GM19438 (cell line): ENCODE results near the gene MYO7B.
A peak's percentile ranks its signal among the peaks of the same experiment; 100 is the strongest.

Experiments used
- ATAC-seq: cut with Tn5 transposase; IDR thresholded peaks from one replicate; pipeline ENCODE4 v1.9.1; 2021; ENCODE audit warnings: low read depth; ENCODE audit not compliant: unreplicated experiment

Gene MYO7B

GRCh38 chr2:127632592-127633489 is 97.4 kb downstream of the MYO7B start:
- no peak for ATAC-seq

DNA sequence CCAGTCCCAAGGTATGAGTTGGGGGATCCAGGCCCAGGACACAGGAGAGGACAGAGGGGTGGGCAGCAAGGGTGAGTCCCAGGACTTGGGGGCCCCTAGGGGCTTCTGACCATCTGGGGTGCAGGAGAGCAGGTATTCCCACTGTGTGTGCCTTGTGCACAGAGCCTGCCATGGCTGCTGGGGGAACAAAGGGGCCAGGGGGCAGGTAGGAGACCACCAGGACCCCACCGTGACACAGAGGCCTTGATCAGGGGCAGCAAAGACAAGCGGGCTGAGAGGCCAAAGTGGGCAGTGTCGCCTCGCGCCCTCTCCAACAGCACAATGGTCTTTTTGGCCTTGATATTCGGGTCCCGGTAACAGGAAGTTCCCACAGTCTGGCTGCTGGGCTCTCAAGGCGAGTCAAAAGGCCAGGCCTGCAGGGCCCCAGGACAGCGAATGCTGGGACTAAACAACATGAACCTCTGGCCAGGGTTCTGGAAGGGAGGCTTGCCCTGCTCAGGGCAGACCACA is 98.1 kb downstream of the MYO7B start:
- ATAC-seq = no peak

GRCh38 chr2:127634066-127634617 is 98.7 kb downstream of the MYO7B start:
- ATAC-seq = no peak

- ATAC-seq = no peak
These were observed 99.3 kb downstream of the MYO7B start for GRCh38 chr2:127634626-127635379.

- no peak for ATAC-seq
These were observed 100.1 kb downstream of the MYO7B start for GRCh38 chr2:127635380-127636237.

- ATAC-seq = no peak
These were observed 101.1 kb downstream of the MYO7B start for GRCh38 chr2:127636248-127637235.

- ATAC-seq = no peak
These were observed 101.8 kb downstream of the MYO7B start for GRCh38 chr2:127637236-127637630.

GRCh38 chr2:127637725-127638252 is 102.3 kb downstream of the MYO7B start:
- no peak for ATAC-seq

GRCh38 chr2:127638361-127639110 is 103.1 kb downstream of the MYO7B start:
- ATAC-seq = no peak

GRCh38 chr2:127639111-127639474 is 103.6 kb downstream of the MYO7B start:
- ATAC-seq = no peak

- ATAC-seq = peak; percentile 55
These were observed 104.9 kb downstream of the MYO7B start for GRCh38 chr2:127640082-127641072.

GRCh38 chr2:127641133-127641532 is 105.7 kb downstream of the MYO7B start:
- ATAC-seq = no peak

DNA sequence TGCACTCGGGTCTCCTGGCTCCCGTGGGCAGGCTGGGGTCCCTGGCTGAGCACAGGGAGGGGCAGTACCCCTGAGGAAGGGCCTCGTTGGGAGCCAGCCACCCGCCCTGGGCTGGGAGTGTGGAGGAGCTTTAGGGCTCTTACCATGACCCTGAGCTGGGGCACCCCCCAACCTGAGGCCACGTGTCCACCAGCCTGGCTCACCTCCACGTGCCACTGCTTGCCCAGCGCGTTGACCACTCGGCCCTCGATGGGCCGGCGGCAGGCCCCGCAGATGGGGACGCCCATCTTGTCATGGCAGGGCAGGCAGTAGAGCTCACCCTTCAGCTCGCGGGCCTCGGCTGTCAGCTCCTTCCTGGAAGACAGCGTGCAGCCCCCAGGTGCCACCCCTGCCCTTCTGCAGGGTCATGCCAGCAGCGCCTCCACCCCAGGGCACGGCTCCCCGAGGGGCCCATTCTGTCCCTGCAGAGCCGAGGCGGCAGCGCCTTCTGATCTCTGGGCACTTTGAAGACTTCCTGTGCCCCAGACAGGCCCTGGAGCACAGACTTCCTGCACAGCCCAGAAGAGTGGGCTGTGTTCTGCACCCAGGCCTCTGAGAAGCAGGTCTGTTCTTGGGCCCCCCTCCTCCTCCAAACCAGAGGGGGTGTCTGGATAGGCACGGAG is 106.5 kb downstream of the MYO7B start:
- ATAC-seq = no peak

- no peak for ATAC-seq
These were observed 107.4 kb downstream of the MYO7B start for GRCh38 chr2:127642706-127643438.

GRCh38 chr2:127643439-127644065 is 108.1 kb downstream of the MYO7B start:
- no peak for ATAC-seq
